ENCODE data around the gene AHNAK.

AHNAK gene

GRCh38 chr11:62514151-62514550 is 32.5 kb downstream of the AHNAK start:
- DNase-seq, result no peak

GRCh38 chr11:62513626-62514025 is 33.0 kb downstream of the AHNAK start:
- DNase-seq, result no peak

GRCh38 chr11:62512961-62513360 is 33.6 kb downstream of the AHNAK start:
- no peak for DNase-seq

- peak; percentile 78 for DNase-seq
Observed at GRCh38 chr11:62508336-62509058, 38.1 kb downstream of the AHNAK start.

- no peak for DNase-seq
Observed at GRCh38 chr11:62507125-62507422, 39.5 kb downstream of the AHNAK start.

- DNase-seq, result no peak
Observed at GRCh38 chr11:62506413-62507124, 40.0 kb downstream of the AHNAK start.

GRCh38 chr11:62505440-62506091 is 41.0 kb downstream of the AHNAK start:
- no peak for DNase-seq

GRCh38 chr11:62505059-62505439 is 41.6 kb downstream of the AHNAK start:
- DNase-seq, result no peak

GRCh38 chr11:62504158-62504973 is 42.2 kb downstream of the AHNAK start:
- DNase-seq, result no peak

GRCh38 chr11:62502030-62502730 is 44.4 kb downstream of the AHNAK start:
- no peak for DNase-seq

- DNase-seq, result no peak
Observed at GRCh38 chr11:62501432-62501891, 45.1 kb downstream of the AHNAK start.

GRCh38 chr11:62500650-62501030 is 46.0 kb downstream of the AHNAK start:
- no peak for DNase-seq

GRCh38 chr11:62499944-62500649 is 46.5 kb downstream of the AHNAK start:
- no peak for DNase-seq

- DNase-seq, result peak; percentile 71
Observed at GRCh38 chr11:62499311-62499943, 47.2 kb downstream of the AHNAK start.

GRCh38 chr11:62498492-62499286 is 47.9 kb downstream of the AHNAK start:
- DNase-seq, result no peak

GRCh38 chr11:62498031-62498430 is 48.6 kb downstream of the AHNAK start:
- DNase-seq, result no peak

- DNase-seq, result peak; percentile 59
Observed at GRCh38 chr11:62497132-62497801, 49.3 kb downstream of the AHNAK start.

GRCh38 chr11:62496676-62497075 is 49.9 kb downstream of the AHNAK start:
- no peak for DNase-seq

GRCh38 chr11:62494246-62494645 is 52.4 kb downstream of the AHNAK start:
- DNase-seq, result no peak

GRCh38 chr11:62493801-62494200 is 52.8 kb downstream of the AHNAK start:
- DNase-seq, result no peak

All from EL (cell line).